K562 (cell line): Measurements from ENCODE around the gene FAM200A. TPM values are rescaled to one million over a fixed set of nuclear protein-coding genes. Genes with fewer than 3 reads are reported as not detected.

ENCODE experiments used
- ATF7 ChIP-seq: fragments of 450-650 bp; IDR thresholded peaks from 2 replicates; pipeline ENCODE4 v1.7.1; 2014; ENCODE audit warnings: mild to moderate bottlenecking, moderate library complexity
- CHD2 ChIP-seq: IDR thresholded peaks from 2 replicates; pipeline ENCODE4 v1.6.1; 2011; ENCODE audit warnings: low read depth, low read length
- HNRNPUL1 ChIP-seq: fragments of 200-400 bp; formaldehyde crosslinking; IDR thresholded peaks from 2 replicates; pipeline ENCODE4 v1.6.1; 2017; ENCODE audit warnings: low read length
- IFI16 ChIP-seq: fragments of 250-450 bp; sonication (Bioruptor Pico); IDR thresholded peaks from 2 replicates; pipeline ENCODE4 v2.1.2; 2022; ENCODE audit warnings: mild to moderate bottlenecking, inconsistent platforms
- MNT ChIP-seq, 2 experiments: fragments of 450-650 bp; conservative IDR thresholded peaks; 2 replicates each; pipeline ENCODE4 v1.6.1; 2017; ENCODE audit warnings: mild to moderate bottlenecking in 2 of 2, moderate library complexity in 2 of 2
- NEUROD1 ChIP-seq: fragments of 150-350 bp; IDR thresholded peaks from 2 replicates; pipeline ENCODE4 v1.6.1; 2014; ENCODE audit warnings: borderline replicate concordance, low read length, low read depth; ENCODE audit not compliant: partially characterized antibody
- PTTG1 ChIP-seq: fragments of 450-650 bp; IDR thresholded peaks from 2 replicates; pipeline ENCODE4 v1.6.1; 2016; ENCODE audit warnings: low read depth, mild to moderate bottlenecking, missing genetic modification characterization, missing compliant biosample characterization
- PURB ChIP-seq: sonication (generic); formaldehyde crosslinking; IDR thresholded peaks from 2 replicates; pipeline ENCODE4 v1.9.0; 2021; ENCODE audit warnings: low read depth, mild to moderate bottlenecking, missing genetic modification reagents
- SIRT6 ChIP-seq: IDR thresholded peaks from one replicate; pipeline ENCODE4 v1.6.1; 2012; ENCODE audit warnings: low read depth, mild to moderate bottlenecking, control low read depth, inconsistent platforms, low read length, moderate library complexity
- SREBF1 ChIP-seq: fragments of 150-350 bp; IDR thresholded peaks from 2 replicates; pipeline ENCODE4 v1.6.1; 2014; ENCODE audit warnings: antibody characterized with exemption, low read depth, low read length, borderline replicate concordance
- THRB ChIP-seq: fragments of 450-650 bp; formaldehyde crosslinking; conservative IDR thresholded peaks from 2 replicates; pipeline ENCODE4 v1.4.0; 2022; ENCODE audit warnings: mild to moderate bottlenecking, missing genetic modification characterization
- XRCC3 ChIP-seq: fragments of 450-650 bp; IDR thresholded peaks from 2 replicates; pipeline ENCODE4 v1.6.1; 2017; ENCODE audit warnings: mild to moderate bottlenecking, moderate library complexity
- polyA plus RNA-seq, 8 experiments: library from polyadenylated mRNA; depleted of rRNA in 4 of 8; stranded (reverse) in 5 of 8; unstranded in 3 of 8; fragments of >200 nt; fragmentation: Nextera tagmentation in 2 of 8; fragmentation: Illumina TruSeq in 1 of 8; extraction: Ambion mirVana in 2 of 8; extraction: Trizol in 1 of 8; gene quantifications; 2 replicates each; pipeline versions ENCODE4 v1.2.1 to v1.2.3, GENCODE V29; 2011 to 2014; ENCODE audit warnings: inconsistent platforms in 1 of 8, missing spikeins in 1 of 8
- total RNA-seq, 7 experiments: library from RNA; depleted of rRNA in 6 of 7; stranded (reverse); fragments of >200 nt in 6 of 7; fragmentation: Illumina TruSeq in 2 of 7; extraction: Trizol in 2 of 7; gene quantifications; 2 replicates each; pipeline versions ENCODE4 v1.2.1 to v1.2.3, GENCODE V29; 2011 to 2021; ENCODE audit warnings: low replicate concordance in 1 of 7
- TF ChIP-seq, protein P1 (sequence below): sonication (generic); formaldehyde crosslinking; IDR thresholded peaks from 2 replicates; pipeline ENCODE4 v1.8.1; 2023; ENCODE audit warnings: mild to moderate bottlenecking, missing genetic modification reagents
- TF ChIP-seq, protein P2 (sequence below): fragments of 250-450 bp; sonication (Bioruptor Pico); IDR thresholded peaks from 2 replicates; pipeline ENCODE4 v1.5.1; 2021; ENCODE audit warnings: mild to moderate bottlenecking
- TF ChIP-seq, protein P3 (sequence below), 2 experiments: fragments of 450-650 bp; IDR thresholded peaks; 2 replicates each; pipeline ENCODE4 v1.6.1; 2016
- TF ChIP-seq, protein P4 (sequence below), 2 experiments: fragments of 450-650 bp in 1 of 2; IDR thresholded peaks; 2 replicates each; pipeline ENCODE4 v1.6.1; 2011 to 2017; ENCODE audit warnings: low read depth in 2 of 2, antibody characterized with exemption in 1 of 2, borderline replicate concordance in 1 of 2, low read length in 1 of 2, mild to moderate bottlenecking in 1 of 2, mixed read lengths in 1 of 2; ENCODE audit not compliant: control insufficient read depth in 1 of 2

FAM200A gene
- total and polyA plus RNA-seq, 9 of the 15 experiments (the other 6 are each of a cell fraction or from before 2014, with no cell fraction given): 3.3 to 11.2 (median 8.3) TPM

DNA sequence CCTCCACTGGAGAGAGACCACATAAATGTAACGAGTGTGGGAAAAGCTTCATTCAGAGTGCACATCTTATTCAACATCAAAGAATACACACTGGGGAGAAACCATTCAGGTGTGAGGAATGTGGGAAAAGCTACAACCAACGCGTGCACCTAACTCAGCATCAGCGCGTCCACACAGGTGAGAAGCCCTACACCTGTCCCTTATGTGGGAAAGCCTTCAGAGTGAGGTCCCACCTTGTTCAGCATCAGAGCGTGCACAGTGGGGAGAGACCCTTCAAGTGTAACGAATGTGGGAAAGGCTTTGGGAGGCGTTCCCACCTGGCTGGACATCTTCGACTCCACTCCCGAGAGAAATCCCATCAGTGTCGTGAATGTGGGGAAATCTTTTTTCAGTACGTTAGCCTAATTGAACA is 20.6 kb downstream of the FAM200A start (continued):
- TF ChIP-seq SIRT6 (no peak), XRCC3 (peak; percentile 99), NEUROD1 (no peak), HNRNPUL1 (0 out of 2 replicates have a peak, but pooled peaks have one; percentile 51), ATF7 (0 out of 2 replicates have a peak, but pooled peaks have one; percentile 22), PTTG1 (tag) (no peak), IFI16 (CRISPR knock-in tag) (no peak), PURB (CRISPR knock-in tag) (no peak), MNT (conservative IDR thresholded peaks at IDR 0.05) (no peak), SREBF1 (no peak), CHD2 (no peak), THRB (no peak)
- TF ChIP-seq, protein P1, sequence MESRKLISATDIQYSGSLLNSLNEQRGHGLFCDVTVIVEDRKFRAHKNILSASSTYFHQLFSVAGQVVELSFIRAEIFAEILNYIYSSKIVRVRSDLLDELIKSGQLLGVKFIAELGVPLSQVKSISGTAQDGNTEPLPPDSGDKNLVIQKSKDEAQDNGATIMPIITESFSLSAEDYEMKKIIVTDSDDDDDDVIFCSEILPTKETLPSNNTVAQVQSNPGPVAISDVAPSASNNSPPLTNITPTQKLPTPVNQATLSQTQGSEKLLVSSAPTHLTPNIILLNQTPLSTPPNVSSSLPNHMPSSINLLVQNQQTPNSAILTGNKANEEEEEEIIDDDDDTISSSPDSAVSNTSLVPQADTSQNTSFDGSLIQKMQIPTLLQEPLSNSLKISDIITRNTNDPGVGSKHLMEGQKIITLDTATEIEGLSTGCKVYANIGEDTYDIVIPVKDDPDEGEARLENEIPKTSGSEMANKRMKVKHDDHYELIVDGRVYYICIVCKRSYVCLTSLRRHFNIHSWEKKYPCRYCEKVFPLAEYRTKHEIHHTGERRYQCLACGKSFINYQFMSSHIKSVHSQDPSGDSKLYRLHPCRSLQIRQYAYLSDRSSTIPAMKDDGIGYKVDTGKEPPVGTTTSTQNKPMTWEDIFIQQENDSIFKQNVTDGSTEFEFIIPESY (CRISPR knock-in tag): no peak
- TF ChIP-seq, protein P2, sequence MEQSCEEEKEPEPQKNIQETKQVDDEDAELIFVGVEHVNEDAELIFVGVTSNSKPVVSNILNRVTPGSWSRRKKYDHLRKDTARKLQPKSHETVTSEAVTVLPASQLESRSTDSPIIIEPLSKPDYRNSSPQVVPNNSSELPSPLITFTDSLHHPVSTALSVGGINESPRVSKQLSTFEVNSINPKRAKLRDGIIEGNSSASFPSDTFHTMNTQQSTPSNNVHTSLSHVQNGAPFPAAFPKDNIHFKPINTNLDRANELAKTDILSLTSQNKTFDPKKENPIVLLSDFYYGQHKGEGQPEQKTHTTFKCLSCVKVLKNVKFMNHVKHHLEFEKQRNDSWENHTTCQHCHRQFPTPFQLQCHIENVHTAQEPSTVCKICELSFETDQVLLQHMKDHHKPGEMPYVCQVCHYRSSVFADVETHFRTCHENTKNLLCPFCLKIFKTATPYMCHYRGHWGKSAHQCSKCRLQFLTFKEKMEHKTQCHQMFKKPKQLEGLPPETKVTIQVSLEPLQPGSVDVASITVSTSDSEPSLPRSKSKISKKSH (CRISPR knock-in tag): peak; percentile 95
- TF ChIP-seq, protein P3, sequence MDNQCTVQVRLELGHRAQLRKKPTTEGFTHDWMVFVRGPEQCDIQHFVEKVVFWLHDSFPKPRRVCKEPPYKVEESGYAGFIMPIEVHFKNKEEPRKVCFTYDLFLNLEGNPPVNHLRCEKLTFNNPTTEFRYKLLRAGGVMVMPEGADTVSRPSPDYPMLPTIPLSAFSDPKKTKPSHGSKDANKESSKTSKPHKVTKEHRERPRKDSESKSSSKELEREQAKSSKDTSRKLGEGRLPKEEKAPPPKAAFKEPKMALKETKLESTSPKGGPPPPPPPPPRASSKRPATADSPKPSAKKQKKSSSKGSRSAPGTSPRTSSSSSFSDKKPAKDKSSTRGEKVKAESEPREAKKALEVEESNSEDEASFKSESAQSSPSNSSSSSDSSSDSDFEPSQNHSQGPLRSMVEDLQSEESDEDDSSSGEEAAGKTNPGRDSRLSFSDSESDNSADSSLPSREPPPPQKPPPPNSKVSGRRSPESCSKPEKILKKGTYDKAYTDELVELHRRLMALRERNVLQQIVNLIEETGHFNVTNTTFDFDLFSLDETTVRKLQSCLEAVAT (IDR thresholded peaks at IDR 0.05): 0 out of 4 replicates have a peak, but pooled peaks have one; percentile 36 to 41
- TF ChIP-seq, protein P4, sequence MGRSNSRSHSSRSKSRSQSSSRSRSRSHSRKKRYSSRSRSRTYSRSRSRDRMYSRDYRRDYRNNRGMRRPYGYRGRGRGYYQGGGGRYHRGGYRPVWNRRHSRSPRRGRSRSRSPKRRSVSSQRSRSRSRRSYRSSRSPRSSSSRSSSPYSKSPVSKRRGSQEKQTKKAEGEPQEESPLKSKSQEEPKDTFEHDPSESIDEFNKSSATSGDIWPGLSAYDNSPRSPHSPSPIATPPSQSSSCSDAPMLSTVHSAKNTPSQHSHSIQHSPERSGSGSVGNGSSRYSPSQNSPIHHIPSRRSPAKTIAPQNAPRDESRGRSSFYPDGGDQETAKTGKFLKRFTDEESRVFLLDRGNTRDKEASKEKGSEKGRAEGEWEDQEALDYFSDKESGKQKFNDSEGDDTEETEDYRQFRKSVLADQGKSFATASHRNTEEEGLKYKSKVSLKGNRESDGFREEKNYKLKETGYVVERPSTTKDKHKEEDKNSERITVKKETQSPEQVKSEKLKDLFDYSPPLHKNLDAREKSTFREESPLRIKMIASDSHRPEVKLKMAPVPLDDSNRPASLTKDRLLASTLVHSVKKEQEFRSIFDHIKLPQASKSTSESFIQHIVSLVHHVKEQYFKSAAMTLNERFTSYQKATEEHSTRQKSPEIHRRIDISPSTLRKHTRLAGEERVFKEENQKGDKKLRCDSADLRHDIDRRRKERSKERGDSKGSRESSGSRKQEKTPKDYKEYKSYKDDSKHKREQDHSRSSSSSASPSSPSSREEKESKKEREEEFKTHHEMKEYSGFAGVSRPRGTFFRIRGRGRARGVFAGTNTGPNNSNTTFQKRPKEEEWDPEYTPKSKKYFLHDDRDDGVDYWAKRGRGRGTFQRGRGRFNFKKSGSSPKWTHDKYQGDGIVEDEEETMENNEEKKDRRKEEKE (IDR thresholded peaks at IDR 0.05; ENCODE audit: borderline replicate concordance in 1 of 2, control insufficient read depth in 1 of 2, low read depth in 2 of 2, low read length in 1 of 2): no peak
